ENCODE measurements around the gene LRRTM4. TPM values are rescaled to one million over a fixed set of nuclear protein-coding genes. Genes with fewer than 3 reads are reported as not detected.

The LRRTM4 gene
- total and polyA plus RNA-seq, 2 of the 13 experiments (the other 11 are each of a cell fraction or from before 2014, with no cell fraction given) = 1.2 TPM

- ATAC-seq (no peak), FAIRE-seq (no peak), DNase-seq (ENCODE audit: low spot score) (no peak)
- H3K9ac ChIP-seq (ENCODE audit: insufficient read depth, low read depth, low read length) = no peak overlapping the region
- H3K9me3 ChIP-seq (ENCODE audit: low read length) = no peaks in the 10 kb centered on the region
- ChIA-PET CTCF (ENCODE audit: low intra/inter-chr PET ratio, low total read pairs) (no interaction called here), POLR2A (no interaction called here)
- no peaks in the 10 kb centered on the region for H3K4me1 ChIP-seq (ENCODE audit: insufficient read depth, low read length)
- WGBS (ENCODE audit: low lambda C conversion rate) = 10% methylated on average over 2 of the region's 2 CpGs
- TF ChIP-seq ZNF12 (CRISPR knock-in tag; IDR thresholded peaks at IDR 0.05) (peak; percentile 21; the same call in 1 of the 2 replicates), ZNF367 (CRISPR knock-in tag; IDR thresholded peaks at IDR 0.05; ENCODE audit: borderline replicate concordance) (no peak)
- H3K27me3 ChIP-seq (ENCODE audit: control insufficient read depth in 1 of 2, insufficient read depth in 2 of 2, low read length in 2 of 2) = no peaks in the 10 kb centered on the region
- H3K4me3 ChIP-seq (replicated peaks in 1 of 3; ENCODE audit: insufficient read depth in 1 of 3, low read depth in 2 of 3, low read length in 3 of 3) = no peak overlapping the region
- no peaks in the 10 kb centered on the region for H3K79me2 ChIP-seq (ENCODE audit: insufficient read depth, low read length)
- BruUV-seq (replicated peaks) = no TSS peak
- H3K4me2 ChIP-seq (ENCODE audit: low read depth, low read length) = no peak overlapping the region
- H3K27ac ChIP-seq (ENCODE audit: extremely low read length, insufficient read depth, low read length) = no peak overlapping the region
- no peak overlapping the region for H2AFZ ChIP-seq (ENCODE audit: low read length)
- no peaks in the 10 kb centered on the region for H4K20me1 ChIP-seq (ENCODE audit: insufficient read depth, low read length)
- intact Hi-C loops (cut with micrococcal nuclease; ENCODE audit: unreplicated experiment) (no loop called here), in situ Hi-C loops (cut with HindIII; ENCODE audit: extremely low pct_ligation_motif_present, low pct_unique_long_range_greater_than_20kb) (no loop called here)
- H3K36me3 ChIP-seq (replicated peaks in 1 of 2; ENCODE audit: control insufficient read depth in 1 of 2, insufficient read depth in 2 of 2, low read length in 2 of 2) = no peaks in the 10 kb centered on the region
Observed at GRCh38 chr2:77013953-77014352, 508.2 kb downstream of the LRRTM4 start.

GRCh38 chr2:77013457-77013856 lies 508.7 kb downstream of the LRRTM4 start:
- FAIRE-seq = no peak
- POLR2A ChIA-PET = no interaction called here
- no peaks in the 10 kb centered on the region for H3K9me3 ChIP-seq (ENCODE audit: low read length)
- no peak overlapping the region for H3K27ac ChIP-seq (ENCODE audit: extremely low read length, insufficient read depth, low read length)
- ATAC-seq = no peak; the same call in 2 of the 3 replicates
- no peak overlapping the region for H3K4me2 ChIP-seq (ENCODE audit: low read depth, low read length)
- in situ Hi-C loops (cut with HindIII; ENCODE audit: extremely low pct_ligation_motif_present, low pct_unique_long_range_greater_than_20kb) (no loop called here), intact Hi-C loops (cut with micrococcal nuclease; ENCODE audit: unreplicated experiment) (no loop called here)
- CTCF ChIA-PET (ENCODE audit: low intra/inter-chr PET ratio, low total read pairs) = no interaction called here
- H3K79me2 ChIP-seq (ENCODE audit: insufficient read depth, low read length) = no peaks in the 10 kb centered on the region
- H3K9ac ChIP-seq (ENCODE audit: insufficient read depth, low read depth, low read length) = no peak overlapping the region
- no peaks in the 10 kb centered on the region for H3K27me3 ChIP-seq (ENCODE audit: control insufficient read depth in 1 of 2, insufficient read depth in 2 of 2, low read length in 2 of 2)
- no peak for DNase-seq (ENCODE audit: low spot score)
- no peak overlapping the region for H3K4me3 ChIP-seq (replicated peaks in 1 of 3; ENCODE audit: insufficient read depth in 1 of 3, low read depth in 2 of 3, low read length in 3 of 3)
- no peaks in the 10 kb centered on the region for H3K36me3 ChIP-seq (replicated peaks in 1 of 2; ENCODE audit: control insufficient read depth in 1 of 2, insufficient read depth in 2 of 2, low read length in 2 of 2)
- no peak overlapping the region for H2AFZ ChIP-seq (ENCODE audit: low read length)
- no peaks in the 10 kb centered on the region for H4K20me1 ChIP-seq (ENCODE audit: insufficient read depth, low read length)
- 2% methylated on average over 2 of the region's 2 CpGs for WGBS (ENCODE audit: low lambda C conversion rate)
- no peaks in the 10 kb centered on the region for H3K4me1 ChIP-seq (ENCODE audit: insufficient read depth, low read length)
- BruUV-seq (replicated peaks) = no TSS peak
- TF ChIP-seq ZNF343 (CRISPR knock-in tag; IDR thresholded peaks at IDR 0.05) (no peak), LBX2 (CRISPR knock-in tag; IDR thresholded peaks at IDR 0.05; ENCODE audit: borderline replicate concordance) (no peak), KIAA2018 (CRISPR knock-in tag; IDR thresholded peaks at IDR 0.05; ENCODE audit: borderline replicate concordance) (no peak), ZFP1 (CRISPR knock-in tag; IDR thresholded peaks at IDR 0.05) (no peak), XRCC5 (optimal IDR thresholded peaks at IDR 0.05; ENCODE audit: low read length) (no peak), ZNF816 (CRISPR knock-in tag; IDR thresholded peaks at IDR 0.05; ENCODE audit: borderline replicate concordance) (no peak), ZUFSP (CRISPR knock-in tag; IDR thresholded peaks at IDR 0.05; ENCODE audit: borderline replicate concordance) (no peak)
